Neural crest cell (in vitro differentiated cells): Measurements from ENCODE around the gene SLC2A4RG. TPM values are rescaled to one million over a fixed set of nuclear protein-coding genes. Genes with fewer than 3 reads are reported as not detected.

Experiments used
- DNase-seq: peaks from one replicate; pipeline ENCODE4 v3.0.0; 2021; ENCODE audit warnings: low read depth, mixed read lengths, low spot score
- H3K27ac Mint-ChIP-seq: one replicate; pipeline ENCODE4 v1.8.0; 2021; ENCODE audit warnings: mild to moderate bottlenecking, mixed read lengths; ENCODE audit not compliant: unreplicated experiment
- H3K27me3 Mint-ChIP-seq: 2 replicates; pipeline ENCODE4 v1.8.0; 2021; ENCODE audit warnings: low read depth, mild to moderate bottlenecking, mixed read lengths
- H3K36me3 Mint-ChIP-seq: 2 replicates; pipeline ENCODE4 v1.8.0; 2021; ENCODE audit warnings: low read depth, mild to moderate bottlenecking, mixed read lengths
- H3K4me1 Mint-ChIP-seq: 2 replicates; pipeline ENCODE4 v1.8.0; 2021; ENCODE audit warnings: mixed read lengths
- H3K4me3 Mint-ChIP-seq: one replicate; pipeline ENCODE4 v1.8.0; 2021; ENCODE audit warnings: mild to moderate bottlenecking, mixed read lengths
- H3K9me3 Mint-ChIP-seq: 2 replicates; pipeline ENCODE4 v1.8.0; 2021; ENCODE audit warnings: mixed read lengths
- total RNA-seq: library from RNA; stranded (reverse); gene quantifications from 2 replicates; pipeline ENCODE4 v1.2.1, GENCODE V29; 2021
- TF ChIP-seq, protein P1 (sequence below): fragments of 200-600 bp; sonication (generic); conservative IDR thresholded peaks from 2 replicates; pipeline ENCODE4 v1.5.0; 2021; ENCODE audit warnings: antibody characterized with exemption, mild to moderate bottlenecking

The SLC2A4RG gene
- total RNA-seq, 1 donor from 2014 or later: 79.1 TPM

DNA sequence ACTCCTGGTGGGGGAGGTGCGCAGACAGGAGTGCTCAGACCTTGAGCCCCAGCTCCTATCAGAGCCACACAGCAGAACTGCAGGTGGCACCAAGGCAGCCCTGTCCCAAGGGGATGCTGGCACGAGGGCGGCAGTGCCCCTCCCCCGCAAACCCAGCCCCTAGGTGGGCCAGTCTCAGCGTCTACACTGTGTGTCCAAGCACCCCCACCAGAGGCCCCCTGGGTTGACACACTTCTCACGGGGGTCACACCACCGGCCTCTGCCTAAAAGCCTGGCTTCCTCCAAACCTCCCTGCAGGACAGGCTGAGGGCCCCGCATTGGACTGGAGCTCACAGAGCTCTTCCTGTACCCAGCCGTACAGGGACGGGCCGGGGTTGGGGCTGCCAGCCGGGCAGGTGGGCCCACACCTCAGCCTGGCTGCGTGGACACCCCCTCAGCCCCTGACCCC, 8.1 kb downstream of the SLC2A4RG start:
- Mint-ChIP-seq H3K27ac (no peak overlapping the region), H3K36me3 (peaks cover 7% of the 10 kb centered on the region), H3K4me1 (peaks cover 4% of the 10 kb centered on the region), H3K9me3 (no peaks in the 10 kb centered on the region), H3K4me3 (no peak overlapping the region), H3K27me3 (peaks cover 4% of the 10 kb centered on the region)
- TF ChIP-seq, protein P1, sequence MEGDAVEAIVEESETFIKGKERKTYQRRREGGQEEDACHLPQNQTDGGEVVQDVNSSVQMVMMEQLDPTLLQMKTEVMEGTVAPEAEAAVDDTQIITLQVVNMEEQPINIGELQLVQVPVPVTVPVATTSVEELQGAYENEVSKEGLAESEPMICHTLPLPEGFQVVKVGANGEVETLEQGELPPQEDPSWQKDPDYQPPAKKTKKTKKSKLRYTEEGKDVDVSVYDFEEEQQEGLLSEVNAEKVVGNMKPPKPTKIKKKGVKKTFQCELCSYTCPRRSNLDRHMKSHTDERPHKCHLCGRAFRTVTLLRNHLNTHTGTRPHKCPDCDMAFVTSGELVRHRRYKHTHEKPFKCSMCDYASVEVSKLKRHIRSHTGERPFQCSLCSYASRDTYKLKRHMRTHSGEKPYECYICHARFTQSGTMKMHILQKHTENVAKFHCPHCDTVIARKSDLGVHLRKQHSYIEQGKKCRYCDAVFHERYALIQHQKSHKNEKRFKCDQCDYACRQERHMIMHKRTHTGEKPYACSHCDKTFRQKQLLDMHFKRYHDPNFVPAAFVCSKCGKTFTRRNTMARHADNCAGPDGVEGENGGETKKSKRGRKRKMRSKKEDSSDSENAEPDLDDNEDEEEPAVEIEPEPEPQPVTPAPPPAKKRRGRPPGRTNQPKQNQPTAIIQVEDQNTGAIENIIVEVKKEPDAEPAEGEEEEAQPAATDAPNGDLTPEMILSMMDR: no peak
- no peak for DNase-seq

DNA sequence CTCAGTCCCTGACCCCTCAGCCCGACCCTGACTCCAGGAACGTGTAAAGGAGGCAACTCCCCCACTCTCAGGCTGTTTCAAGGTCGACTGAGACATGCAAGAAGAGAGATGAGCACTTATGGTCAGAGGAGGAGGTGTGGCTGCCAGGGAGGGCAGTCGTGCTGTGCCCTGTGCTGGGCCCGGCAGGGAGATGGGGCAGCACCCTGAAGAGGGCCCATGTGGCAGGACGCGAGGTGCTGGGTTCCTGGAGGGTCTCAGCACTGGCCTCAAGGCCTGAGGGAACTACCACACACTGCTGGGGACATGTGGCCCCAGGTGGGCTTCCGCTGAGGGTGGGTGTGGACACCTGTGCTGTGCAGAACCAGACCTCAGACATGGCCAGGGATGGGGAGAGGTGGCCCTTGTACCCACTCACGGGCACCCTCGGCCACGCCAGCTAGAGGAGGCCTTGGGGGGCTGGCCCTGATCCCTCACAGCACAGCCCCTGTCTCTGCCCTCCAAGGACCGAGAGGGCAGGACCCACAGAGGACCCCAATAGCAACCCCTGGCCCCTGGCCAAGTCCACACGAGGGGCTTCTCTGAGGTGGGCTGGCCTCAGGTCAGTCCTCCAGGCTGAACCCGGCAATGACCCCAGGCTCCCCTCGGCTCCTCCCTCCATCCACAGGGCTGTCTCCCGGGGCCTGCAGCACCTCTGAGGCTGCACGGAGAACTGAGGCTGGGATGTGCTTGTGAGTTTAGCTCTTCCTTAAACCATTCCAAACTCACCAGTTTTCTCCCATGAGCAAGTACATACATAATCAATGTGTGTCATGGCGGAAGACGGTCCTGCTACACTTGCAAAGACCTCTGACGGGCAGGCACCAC, 8.7 kb downstream of the SLC2A4RG start:
- H3K27me3 Mint-ChIP-seq: peaks cover 4% of the 10 kb centered on the region
- H3K4me3 Mint-ChIP-seq: peak overlapping the region; percentile 66
- peaks cover 4% of the 10 kb centered on the region for H3K4me1 Mint-ChIP-seq
- H3K27ac Mint-ChIP-seq: no peak overlapping the region
- no peak for DNase-seq
- no peaks in the 10 kb centered on the region for H3K9me3 Mint-ChIP-seq
- TF ChIP-seq, protein P1: no peak
- peaks cover 7% of the 10 kb centered on the region for H3K36me3 Mint-ChIP-seq

DNA sequence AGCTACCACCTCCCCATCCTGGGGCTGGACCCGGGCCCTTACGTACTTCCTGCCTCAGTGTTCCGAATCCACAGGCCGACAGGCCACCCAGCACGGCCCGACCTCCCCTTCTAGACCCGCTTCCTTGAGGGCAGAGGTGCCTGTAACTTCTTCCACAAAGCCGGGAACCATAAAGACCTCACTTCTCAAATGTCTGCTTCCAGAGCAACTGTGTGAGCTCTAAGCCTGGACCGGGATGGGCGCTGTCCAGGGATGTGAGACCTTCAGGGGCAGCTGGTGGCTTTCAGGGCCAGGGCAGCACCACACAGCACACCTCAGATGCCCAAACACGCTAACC, 9.3 kb downstream of the SLC2A4RG start:
- Mint-ChIP-seq H3K27me3 (peaks cover 4% of the 10 kb centered on the region), H3K36me3 (peaks cover 7% of the 10 kb centered on the region), H3K4me3 (peak overlapping the region; percentile 66), H3K9me3 (no peaks in the 10 kb centered on the region), H3K27ac (no peak overlapping the region), H3K4me1 (peaks cover 4% of the 10 kb centered on the region)
- TF ChIP-seq, protein P1: no peak
- no peak for DNase-seq

DNA sequence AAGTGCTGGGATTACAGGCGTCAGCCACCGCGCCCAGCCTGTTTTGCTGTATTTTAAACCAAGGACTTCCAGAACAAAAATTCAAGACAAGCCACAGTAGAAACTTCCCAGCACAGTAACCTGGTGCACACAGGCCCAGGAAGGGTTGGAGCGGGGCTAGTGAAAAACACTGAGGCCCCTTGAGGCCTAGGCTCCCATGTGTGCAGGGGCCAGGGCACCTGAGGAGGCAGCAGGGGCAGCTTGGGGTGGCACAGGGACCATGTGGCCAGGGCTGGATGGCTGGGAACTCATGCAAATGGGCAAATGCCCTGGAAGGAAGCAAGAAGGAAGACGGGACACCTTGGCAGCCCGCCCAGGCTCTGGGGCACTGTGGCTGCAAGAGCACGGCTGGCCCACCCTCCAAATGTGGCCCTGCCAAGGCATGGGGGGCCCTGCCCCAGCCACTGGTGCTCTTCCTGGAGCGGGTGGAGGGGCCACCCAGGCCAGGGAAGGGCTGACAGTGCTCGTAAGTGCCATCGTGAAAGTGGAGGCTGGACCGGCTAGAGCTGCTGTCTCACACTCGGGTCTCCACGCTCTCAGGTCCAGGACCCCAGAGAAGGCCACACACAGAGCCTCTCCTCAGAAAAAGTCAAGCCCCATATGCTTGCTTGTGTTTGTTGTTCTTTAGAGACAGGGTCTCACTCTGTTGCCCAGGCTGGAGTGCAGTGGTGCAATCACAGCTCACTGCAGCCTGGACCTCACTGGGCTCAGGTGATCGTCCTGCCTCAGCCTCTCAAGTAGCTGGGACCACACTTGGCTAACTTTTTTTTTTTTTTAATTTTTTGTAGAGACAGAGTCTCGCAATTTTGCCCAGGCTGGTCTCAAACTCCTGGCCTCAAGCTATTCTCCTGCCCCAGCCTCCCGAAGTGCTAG, 10.3 kb downstream of the SLC2A4RG start:
- TF ChIP-seq, protein P1: no peak
- DNase-seq: no peak
- no peak overlapping the region for H3K4me3 Mint-ChIP-seq
- peaks cover 7% of the 10 kb centered on the region for H3K36me3 Mint-ChIP-seq
- H3K9me3 Mint-ChIP-seq: no peaks in the 10 kb centered on the region
- peaks cover 4% of the 10 kb centered on the region for H3K27me3 Mint-ChIP-seq
- peaks cover 8% of the 10 kb centered on the region for H3K4me1 Mint-ChIP-seq
- H3K27ac Mint-ChIP-seq: no peak overlapping the region

DNA sequence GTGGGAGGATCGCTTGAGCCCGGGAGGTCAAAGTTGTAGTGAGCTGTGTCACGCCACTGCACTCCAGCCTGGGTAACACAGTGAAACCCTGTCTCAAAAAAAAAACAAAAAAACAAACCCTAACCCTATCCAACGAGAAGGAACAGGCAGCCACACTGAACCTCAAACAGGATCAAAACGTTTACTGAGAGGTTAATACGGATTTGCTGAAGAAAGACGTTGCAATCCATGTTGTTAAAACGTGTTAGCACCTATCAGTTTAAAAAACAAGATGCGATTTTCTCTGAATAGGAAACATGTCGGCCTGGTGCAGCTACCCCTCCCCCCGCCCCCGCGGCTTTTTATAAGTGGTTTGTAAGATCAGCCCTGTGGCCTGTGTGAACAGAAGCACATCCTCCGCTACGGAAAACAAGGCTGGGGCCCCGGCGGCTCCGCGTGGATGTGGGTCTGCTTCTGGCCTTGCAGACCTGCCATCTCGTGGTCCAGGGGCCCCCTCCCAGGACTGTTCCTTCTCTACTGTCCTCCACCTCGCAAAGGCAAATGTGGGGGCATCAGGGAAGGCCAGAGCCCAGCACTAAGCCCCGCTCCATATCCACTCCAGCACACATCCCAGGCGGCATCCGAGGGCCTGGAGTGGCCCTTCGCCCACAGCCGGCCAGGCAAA, 11.4 kb downstream of the SLC2A4RG start:
- TF ChIP-seq, protein P1: no peak
- no peak for DNase-seq
- Mint-ChIP-seq H3K9me3 (no peaks in the 10 kb centered on the region), H3K27ac (no peak overlapping the region), H3K4me1 (peaks cover 16% of the 10 kb centered on the region), H3K27me3 (peaks cover under 1% of the 10 kb centered on the region), H3K4me3 (no peak overlapping the region), H3K36me3 (peaks cover 3% of the 10 kb centered on the region)
